OCI-LY3 (cell line): ENCODE measurements around the gene TNKS2.

Source experiments
- H2AFZ ChIP-seq: fragments of 200-600, 300-600 bp; shearing (Covaris generic); 2 replicates; pipeline ENCODE4 v1.6.0; 2014; ENCODE audit warnings: antibody characterized with exemption, low read depth, low read length
- H3K27ac ChIP-seq: fragments of 200-600, 300-600 bp; sonication (generic); 2 replicates; pipeline ENCODE4 v1.5.1; 2014; ENCODE audit warnings: mild to moderate bottlenecking, low read length, moderate library complexity, mixed read lengths
- H3K27me3 ChIP-seq: fragments of 200-600, 300-600 bp; sonication (generic); 2 replicates; pipeline ENCODE4 v1.6.1; 2014; ENCODE audit warnings: low read depth, low read length, mixed read lengths
- H3K36me3 ChIP-seq: fragments of 200-600, 300-600 bp; sonication (generic); replicated peaks from 2 replicates; pipeline ENCODE3; 2014; ENCODE audit warnings: low read depth, low read length, mixed read lengths
- H3K4me1 ChIP-seq: fragments of 300-600, 200-600 bp; sonication (generic); 2 replicates; pipeline ENCODE4 v1.6.1; 2014; ENCODE audit warnings: low read length, mixed read lengths
- H3K4me2 ChIP-seq: fragments of 200-600, 300-600 bp; sonication (generic); 2 replicates; pipeline ENCODE4 v1.6.1; 2014; ENCODE audit warnings: low read length, mixed read lengths
- H3K4me3 ChIP-seq: fragments of 300-600, 200-600 bp; sonication (generic); 2 replicates; pipeline ENCODE4 v1.5.1; 2014; ENCODE audit warnings: antibody characterized with exemption, mild to moderate bottlenecking, low read length, moderate library complexity
- H3K79me2 ChIP-seq: fragments of 300-600, 200-600 bp; shearing (Covaris generic); 2 replicates; pipeline ENCODE4 v1.6.1; 2014; ENCODE audit warnings: mild to moderate bottlenecking, low read length, mixed read lengths
- H3K9ac ChIP-seq: fragments of 300-600, 200-600 bp; shearing (Covaris generic); 2 replicates; pipeline ENCODE4 v1.6.0; 2014; ENCODE audit warnings: mild to moderate bottlenecking, low read length, moderate library complexity
- H3K9me3 ChIP-seq: fragments of 200-600, 300-600 bp; shearing (Covaris generic); 2 replicates; pipeline ENCODE4 v1.6.1; 2014; ENCODE audit warnings: low read length, mixed read lengths; ENCODE audit not compliant: insufficient read depth
- H4K20me1 ChIP-seq: fragments of 200-600, 300-600 bp; sonication (generic); 2 replicates; pipeline ENCODE4 v1.6.1; 2016; ENCODE audit warnings: low read length, mixed read lengths; ENCODE audit not compliant: insufficient read depth
- CTCF ChIP-seq: fragments of 200-600, 300-600 bp; sonication (generic); IDR thresholded peaks from 2 replicates; pipeline ENCODE4 v1.5.1; 2014; ENCODE audit warnings: antibody characterized with exemption, low read length, low read depth
- EZH2phosphoT487 ChIP-seq: fragments of 200-600 bp; shearing (Covaris generic); IDR thresholded peaks from 2 replicates; pipeline ENCODE4 v1.6.1; 2018; ENCODE audit warnings: antibody characterized with exemption, mixed run types, low read depth

TNKS2 gene

GRCh38 chr10:91759581-91759986, 38.6 kb upstream of the TNKS2 start:
- Histone ChIP-seq H3K27ac (no peak overlapping the region), H3K79me2 (no peaks in the 10 kb centered on the region), H3K27me3 (peaks cover 14% of the 10 kb centered on the region), H3K4me2 (no peak overlapping the region), H3K36me3 (no peaks in the 10 kb centered on the region), H3K4me3 (no peak overlapping the region), H3K9ac (no peak overlapping the region), H3K9me3 (no peaks in the 10 kb centered on the region), H3K4me1 (peaks cover 6% of the 10 kb centered on the region), H4K20me1 (no peaks in the 10 kb centered on the region), H2AFZ (no peak overlapping the region)
- TF ChIP-seq EZH2phosphoT487, result no peak
- TF ChIP-seq CTCF, result no peak

DNA sequence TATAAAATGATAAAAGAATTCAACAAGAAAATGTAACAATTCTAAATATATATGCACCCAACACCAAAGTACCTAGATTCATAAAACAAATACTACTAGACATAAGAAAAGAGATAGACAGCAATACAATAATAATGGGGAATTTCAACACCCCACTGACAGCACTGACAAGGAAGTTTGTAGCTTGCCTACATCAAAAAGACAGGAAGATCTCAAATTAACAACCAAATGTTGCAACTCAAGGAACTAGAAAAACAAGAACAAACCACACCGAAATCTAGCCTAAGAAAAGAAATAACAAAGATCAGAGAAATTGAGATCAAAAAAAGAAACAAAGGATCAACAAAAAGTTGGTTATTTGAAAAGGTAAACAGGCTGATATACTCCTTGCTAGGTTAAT, 36.5 kb upstream of the TNKS2 start:
- Histone ChIP-seq H3K4me1 (no peaks in the 10 kb centered on the region), H3K9me3 (no peaks in the 10 kb centered on the region), H3K36me3 (no peaks in the 10 kb centered on the region), H3K27me3 (peaks cover 14% of the 10 kb centered on the region), H3K4me3 (no peak overlapping the region), H3K79me2 (no peaks in the 10 kb centered on the region), H3K27ac (no peak overlapping the region), H3K9ac (no peak overlapping the region), H3K4me2 (no peak overlapping the region), H2AFZ (no peak overlapping the region), H4K20me1 (no peaks in the 10 kb centered on the region)
- no peak for TF ChIP-seq EZH2phosphoT487
- TF ChIP-seq CTCF, result no peak

GRCh38 chr10:91762878-91763277, 35.3 kb upstream of the TNKS2 start:
- no peaks in the 10 kb centered on the region for H3K36me3 ChIP-seq
- H3K27me3 ChIP-seq, result peaks cover 3% of the 10 kb centered on the region; the same call in 1 of the 2 replicates
- TF ChIP-seq EZH2phosphoT487 (no peak), CTCF (no peak)
- H3K79me2 ChIP-seq, result no peaks in the 10 kb centered on the region
- no peaks in the 10 kb centered on the region for H3K4me1 ChIP-seq
- H3K9ac ChIP-seq, result no peak overlapping the region
- no peak overlapping the region for H3K4me2 ChIP-seq
- no peak overlapping the region for H2AFZ ChIP-seq
- H3K27ac ChIP-seq, result no peak overlapping the region
- no peaks in the 10 kb centered on the region for H3K9me3 ChIP-seq
- no peaks in the 10 kb centered on the region for H4K20me1 ChIP-seq
- H3K4me3 ChIP-seq, result no peak overlapping the region

- no peak overlapping the region for H3K9ac ChIP-seq
- no peaks in the 10 kb centered on the region for H4K20me1 ChIP-seq
- H3K36me3 ChIP-seq, result no peaks in the 10 kb centered on the region
- H3K4me1 ChIP-seq, result no peaks in the 10 kb centered on the region
- TF ChIP-seq EZH2phosphoT487 (no peak), CTCF (no peak)
- no peak overlapping the region for H3K4me2 ChIP-seq
- no peak overlapping the region for H3K4me3 ChIP-seq
- no peak overlapping the region for H2AFZ ChIP-seq
- no peaks in the 10 kb centered on the region for H3K9me3 ChIP-seq
- no peaks in the 10 kb centered on the region for H3K27me3 ChIP-seq
- H3K27ac ChIP-seq, result no peak overlapping the region
- no peaks in the 10 kb centered on the region for H3K79me2 ChIP-seq
These were observed 31.6 kb upstream of the TNKS2 start for GRCh38 chr10:91766676-91767075.
